Stimulated activated CD8-positive, alpha-beta memory T cell treated with anti-CD3 and anti-CD28 coated beads, Interleukin-12 subunit alpha, Interleukin-12 subunit beta, amount 100 ng/mL, for 24 hours (primary cell): ENCODE data around the gene LRRC32.
"Not testable (repeated sequence)": the region's sequence is repeated elsewhere in the genome, so short reads cannot be mapped to it uniquely, and the experiment has no call there.

Source experiments
- DNase-seq: peaks from one replicate; pipeline ENCODE4 v3.0.0-alpha.2; 2020; ENCODE audit errors: extremely low read depth

Gene LRRC32

DNA sequence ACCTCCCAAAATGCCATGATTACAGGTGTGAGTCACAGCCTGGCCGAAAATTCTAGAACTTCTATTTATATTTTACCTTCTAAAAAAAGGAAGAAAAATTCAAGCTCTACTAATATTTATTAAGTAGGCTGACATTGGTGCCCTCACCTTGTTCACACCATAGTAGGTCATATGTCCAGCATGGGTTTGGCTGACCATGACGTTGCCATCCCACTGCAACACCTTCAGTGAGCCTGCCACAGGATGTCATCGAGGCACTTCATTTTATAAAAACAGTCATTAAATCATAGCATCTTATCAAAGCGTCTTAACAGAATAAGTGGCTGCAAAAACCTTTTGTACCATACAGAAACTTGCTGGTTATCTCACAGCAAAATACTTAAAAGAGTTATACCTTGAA is 58.3 kb downstream of the LRRC32 start:
- DNase-seq: no peak

DNA sequence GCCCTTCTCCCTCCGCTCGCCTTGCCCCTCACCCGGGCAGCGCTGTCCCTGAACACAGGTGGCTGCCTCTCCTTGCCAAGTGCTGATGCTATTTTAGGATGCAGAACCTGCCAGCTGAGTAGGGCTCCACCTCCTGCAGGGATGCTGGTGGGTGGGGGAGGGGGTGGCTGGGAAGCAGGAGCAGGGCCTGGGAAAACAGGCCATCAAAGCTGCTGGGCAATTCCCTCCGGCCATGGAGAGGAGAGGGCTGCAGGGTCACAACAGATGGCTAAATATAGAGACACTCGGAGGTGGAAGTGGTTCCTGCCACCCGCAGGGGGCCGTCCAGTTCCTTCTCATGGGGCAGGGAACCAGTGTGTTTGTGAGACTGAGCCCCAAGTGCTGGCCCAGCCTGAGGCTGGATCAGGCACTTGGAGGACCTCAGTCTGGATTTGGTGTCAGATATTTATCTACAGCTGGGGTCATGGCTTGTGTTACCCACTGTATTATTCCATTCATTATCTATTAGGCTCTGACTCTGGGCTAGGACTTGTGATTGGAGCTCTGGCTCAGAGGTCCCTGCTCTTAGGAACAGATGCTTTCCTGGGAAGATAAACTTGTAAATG is 59.6 kb downstream of the LRRC32 start:
- DNase-seq: no peak

DNA sequence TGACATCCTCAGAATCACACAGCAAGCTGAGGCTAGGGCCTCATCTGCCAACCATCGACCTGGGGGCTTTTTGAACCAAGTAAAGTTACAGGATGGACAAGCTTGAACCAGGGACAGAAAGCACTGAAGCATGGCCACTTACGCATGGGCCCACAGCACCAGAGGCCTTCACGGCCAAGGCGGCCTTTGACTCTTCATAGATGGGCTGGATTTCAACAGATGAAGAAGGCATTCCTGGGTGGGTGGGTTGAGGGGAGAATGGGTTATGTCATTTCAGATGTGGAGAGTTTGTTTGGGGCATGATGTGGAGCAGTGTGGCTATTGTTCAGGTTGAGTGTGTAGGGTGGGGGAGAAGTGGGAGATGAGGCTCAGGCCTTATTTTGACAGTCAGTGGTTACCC is 60.2 kb downstream of the LRRC32 start:
- no peak for DNase-seq

GRCh38 chr11:76609736-76610370 is 60.7 kb downstream of the LRRC32 start:
- no peak for DNase-seq

DNA sequence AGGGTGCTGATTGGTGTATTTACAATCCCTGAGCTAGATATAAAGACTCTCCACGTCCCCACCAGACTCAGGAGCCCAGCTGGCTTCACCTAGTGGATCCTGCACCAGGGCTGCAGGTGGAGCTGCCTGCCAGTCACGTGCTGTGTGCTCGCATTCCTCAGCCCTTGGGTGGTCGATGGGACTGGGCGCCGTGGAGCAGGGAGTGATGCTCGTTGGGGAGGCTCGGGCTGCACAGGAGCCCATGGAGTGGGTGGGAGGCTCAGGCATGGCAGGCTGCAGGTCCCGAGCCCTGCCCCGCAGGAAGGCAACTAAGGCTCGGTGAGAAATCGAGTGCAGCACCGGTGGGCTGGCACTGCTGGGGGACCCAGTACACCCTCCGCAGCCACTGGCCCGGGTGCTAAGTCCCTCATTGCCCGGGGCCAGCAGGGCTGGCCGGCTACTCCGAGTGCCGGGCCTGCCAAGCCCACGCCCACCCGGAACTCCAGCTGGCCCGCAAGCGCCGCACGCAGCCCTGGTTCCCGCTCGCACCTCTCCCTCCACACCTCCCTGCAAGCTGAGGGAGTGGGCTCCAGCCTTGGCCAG is 61.6 kb downstream of the LRRC32 start:
- not testable (repeated sequence) for DNase-seq

- not testable (repeated sequence) for DNase-seq
These were observed 62.3 kb downstream of the LRRC32 start for GRCh38 chr11:76608228-76608627.
